Measurements from ENCODE around the gene SOBP. TPM values are rescaled to one million over a fixed set of nuclear protein-coding genes. Genes with fewer than 3 reads are reported as not detected.

Gene SOBP
- polyA plus RNA-seq, 3 donors from 2014 or later: not detected

DNA sequence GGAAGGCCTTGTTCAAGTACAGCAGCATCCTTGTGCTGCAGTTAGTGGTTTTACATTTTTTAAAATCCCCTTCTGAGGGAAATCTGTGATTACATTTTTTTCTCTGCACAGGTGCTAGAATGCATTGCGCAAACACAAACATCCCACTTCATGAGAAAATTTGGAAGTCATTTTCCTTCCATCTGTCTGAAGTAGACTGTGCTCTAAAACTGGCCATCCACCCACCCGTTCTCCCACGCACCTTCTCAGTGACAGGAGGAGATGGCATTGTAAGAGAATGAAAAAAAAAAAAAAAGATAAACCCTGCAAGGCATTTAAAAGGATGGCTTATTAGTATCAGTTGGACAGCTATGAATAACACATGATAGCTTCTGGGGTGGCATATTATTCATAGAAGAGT is 65.0 kb downstream of the SOBP start:
- Mint-ChIP-seq H3K27ac (no peak overlapping the region), H3K36me3 (no peaks in the 10 kb centered on the region), H3K27me3 (ENCODE audit: low read depth in 3 of 3) (peaks cover 0 to 8% (median 4%) of the 10 kb centered on the region in 3 donors), H3K9me3 (no peaks in the 10 kb centered on the region), H3K4me1 (no peaks in the 10 kb centered on the region), H3K4me3 (no peak overlapping the region)
- DNase-seq: no peak

DNA sequence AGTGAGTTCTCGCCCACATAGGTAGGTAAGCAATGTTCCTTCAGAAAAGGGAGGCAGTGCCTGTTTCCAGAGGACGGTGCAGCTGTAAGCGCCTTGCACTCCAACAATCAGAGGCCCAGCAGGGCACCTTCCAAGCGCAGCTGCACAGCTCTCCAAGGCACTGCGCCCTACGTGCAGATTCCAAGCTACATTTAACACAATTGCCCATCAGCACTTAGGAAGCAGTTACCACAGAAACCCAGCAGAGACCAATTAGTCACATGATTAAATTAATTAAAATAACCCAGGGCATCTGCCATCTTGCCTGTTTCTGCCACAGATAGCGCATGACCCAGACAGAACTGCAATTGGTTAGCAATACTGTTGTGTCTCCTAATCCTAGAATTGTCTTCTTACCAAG is 65.5 kb downstream of the SOBP start:
- DNase-seq: no peak
- Mint-ChIP-seq H3K27me3 (ENCODE audit: low read depth in 3 of 3) (peaks cover 0 to 8% (median 3%) of the 10 kb centered on the region in 3 donors), H3K36me3 (no peaks in the 10 kb centered on the region), H3K9me3 (no peaks in the 10 kb centered on the region), H3K4me3 (no peak overlapping the region), H3K27ac (no peak overlapping the region), H3K4me1 (no peaks in the 10 kb centered on the region)

DNA sequence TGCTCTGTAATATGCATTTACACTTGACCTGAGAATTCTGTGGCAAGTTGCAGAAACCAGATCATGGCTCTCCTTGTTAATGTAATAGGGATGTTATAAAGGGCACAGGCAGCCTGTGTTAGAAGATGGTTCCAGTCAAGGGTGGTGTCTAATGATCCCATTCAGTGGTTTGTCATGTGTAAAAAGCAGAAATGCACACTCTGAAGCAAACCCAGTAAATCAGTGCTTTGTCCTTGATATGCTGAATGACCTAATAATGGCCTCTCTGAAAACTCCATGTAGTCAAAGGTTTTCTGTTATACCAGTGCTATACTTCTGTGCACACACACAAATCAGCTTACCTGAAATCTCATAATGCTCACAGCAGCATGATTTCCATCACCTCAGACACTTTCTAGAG is 66.2 kb downstream of the SOBP start:
- H3K27me3 Mint-ChIP-seq (ENCODE audit: low read depth in 3 of 3): peaks cover 0 to 3% (median 2%) of the 10 kb centered on the region in 3 donors
- no peaks in the 10 kb centered on the region for H3K36me3 Mint-ChIP-seq

DNA sequence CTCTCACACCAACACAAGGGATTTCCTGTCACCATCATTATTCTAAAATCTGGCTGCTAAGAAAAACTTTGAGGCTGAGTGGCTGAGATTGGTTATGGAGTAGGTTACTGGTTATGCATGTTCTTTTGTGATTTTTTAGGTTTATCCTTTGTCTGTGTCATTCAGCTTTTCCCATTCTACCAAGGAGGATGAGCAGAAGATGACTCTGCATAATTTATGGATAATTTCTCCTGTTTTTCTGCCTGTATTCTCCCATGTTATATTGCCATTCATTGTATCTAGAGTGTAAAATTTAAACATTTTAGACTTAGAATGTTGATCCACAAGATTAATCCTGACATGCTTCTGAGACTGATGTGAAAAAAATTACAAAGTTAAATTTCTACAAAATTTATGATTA is 67.8 kb downstream of the SOBP start:
- DNase-seq: no peak
- Mint-ChIP-seq H3K4me3 (no peak overlapping the region), H3K9me3 (no peaks in the 10 kb centered on the region), H3K27me3 (ENCODE audit: low read depth in 3 of 3) (peaks cover 0 to 5% (median 2%) of the 10 kb centered on the region in 3 donors), H3K27ac (no peak overlapping the region), H3K4me1 (no peaks in the 10 kb centered on the region), H3K36me3 (no peaks in the 10 kb centered on the region)

More for the DNA sequence above, 66.2 kb downstream of the SOBP start:
- no peaks in the 10 kb centered on the region for H3K9me3 Mint-ChIP-seq
- H3K27ac Mint-ChIP-seq: no peak overlapping the region
- no peak for DNase-seq
- H3K4me3 Mint-ChIP-seq: no peak overlapping the region
- H3K4me1 Mint-ChIP-seq: no peaks in the 10 kb centered on the region

DNA sequence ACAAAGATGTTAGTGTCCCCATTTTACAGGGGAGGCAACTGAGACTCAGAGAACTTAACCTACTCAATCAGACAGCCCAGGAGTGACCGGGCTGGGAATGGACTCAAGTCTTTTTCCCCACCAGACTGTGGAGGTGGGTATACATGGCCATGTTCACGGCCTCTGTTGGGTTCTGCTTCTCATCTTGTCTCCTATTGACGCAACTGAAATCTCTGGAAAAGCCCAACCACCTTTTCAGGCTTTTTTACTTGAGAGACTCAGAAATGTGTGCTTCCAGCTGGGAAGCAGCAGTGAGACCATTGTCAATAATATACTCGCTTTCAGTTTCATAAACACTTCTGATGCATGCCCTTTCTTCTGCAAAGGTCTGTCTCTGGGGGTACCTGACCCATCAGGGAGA is 70.7 kb downstream of the SOBP start:
- no peak overlapping the region for H3K27ac Mint-ChIP-seq
- H3K36me3 Mint-ChIP-seq: no peaks in the 10 kb centered on the region

DNA sequence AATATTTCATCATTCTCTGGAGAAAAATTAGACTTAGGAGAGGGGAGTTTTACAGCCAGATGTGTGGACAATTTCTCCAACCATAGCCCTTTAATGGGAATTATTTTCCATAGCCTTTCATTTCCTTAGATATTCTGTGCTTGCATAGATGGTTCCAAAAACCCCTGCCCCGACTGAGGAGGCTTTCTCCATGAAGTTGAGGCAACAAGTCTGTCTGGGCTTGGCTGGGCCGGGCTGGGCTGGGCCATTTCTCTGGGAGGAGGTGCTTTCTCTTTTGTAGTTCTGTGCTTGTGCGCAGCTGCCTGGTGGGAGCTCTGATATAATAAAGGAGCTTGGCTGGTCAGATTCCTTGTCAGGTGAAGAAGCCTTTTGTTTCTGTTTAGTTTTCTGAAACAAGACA is 71.4 kb downstream of the SOBP start:
- DNase-seq: no peak
- Mint-ChIP-seq H3K36me3 (no peaks in the 10 kb centered on the region), H3K27me3 (ENCODE audit: low read depth in 3 of 3) (peaks cover 1 to 13% (median 7%) of the 10 kb centered on the region in 3 donors), H3K27ac (no peak overlapping the region), H3K9me3 (no peaks in the 10 kb centered on the region), H3K4me3 (no peak overlapping the region), H3K4me1 (no peaks in the 10 kb centered on the region)

More for the DNA sequence above, 70.7 kb downstream of the SOBP start:
- H3K9me3 Mint-ChIP-seq: no peaks in the 10 kb centered on the region
- H3K4me1 Mint-ChIP-seq: no peaks in the 10 kb centered on the region
- DNase-seq: no peak
- H3K4me3 Mint-ChIP-seq: no peak overlapping the region
- peaks cover 1 to 10% (median 5%) of the 10 kb centered on the region in 3 donors for H3K27me3 Mint-ChIP-seq (ENCODE audit: low read depth in 3 of 3)

DNA sequence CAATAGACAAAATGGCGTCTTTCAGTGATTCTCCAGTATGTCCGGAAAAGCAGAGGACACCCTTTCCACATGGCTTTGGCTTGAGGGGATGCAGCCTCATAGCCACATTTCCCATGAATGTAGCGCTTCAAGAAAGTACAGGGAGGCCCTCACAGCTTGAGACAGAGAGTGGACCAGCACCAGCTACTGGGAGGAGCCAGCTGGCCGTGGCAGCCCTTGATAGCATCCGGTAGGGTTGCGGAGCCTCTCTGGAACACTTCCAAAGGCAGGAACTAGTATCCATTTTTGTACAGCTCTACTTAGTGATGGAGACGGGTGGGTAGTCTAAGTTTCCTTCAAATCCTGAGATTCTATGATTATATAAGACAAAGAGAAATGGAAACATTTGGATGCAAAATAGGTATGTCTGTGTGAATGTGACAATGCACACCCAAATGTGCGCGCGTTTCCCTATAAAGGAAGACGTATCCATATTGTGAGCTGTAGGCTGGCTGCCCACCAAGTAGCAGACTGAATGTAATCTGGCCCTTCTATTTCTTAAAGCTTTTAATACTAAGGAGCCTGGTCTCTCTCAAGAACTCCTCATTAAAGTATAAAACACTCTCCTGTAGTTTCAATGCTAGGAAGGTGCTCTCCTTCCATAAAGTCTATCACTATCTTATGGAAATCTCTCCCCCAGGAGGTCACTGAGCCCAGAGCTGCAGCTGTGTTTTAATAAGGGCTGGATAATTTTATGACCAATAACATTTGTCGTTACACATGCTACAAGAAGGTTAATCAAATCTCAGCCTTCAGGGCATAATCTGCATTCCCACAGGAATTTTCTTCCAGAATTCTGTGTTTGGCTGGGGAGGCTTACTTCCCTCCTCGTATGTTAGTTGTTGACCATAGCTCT is 74.0 kb downstream of the SOBP start:
- no peaks in the 10 kb centered on the region for H3K4me1 Mint-ChIP-seq
- no peak for DNase-seq
- no peaks in the 10 kb centered on the region for H3K36me3 Mint-ChIP-seq
- H3K27ac Mint-ChIP-seq: no peak overlapping the region
- H3K4me3 Mint-ChIP-seq: no peak overlapping the region
- H3K9me3 Mint-ChIP-seq: no peaks in the 10 kb centered on the region
- H3K27me3 Mint-ChIP-seq (ENCODE audit: low read depth in 3 of 3): peaks cover 1 to 20% (median 9%) of the 10 kb centered on the region in 3 donors

DNA sequence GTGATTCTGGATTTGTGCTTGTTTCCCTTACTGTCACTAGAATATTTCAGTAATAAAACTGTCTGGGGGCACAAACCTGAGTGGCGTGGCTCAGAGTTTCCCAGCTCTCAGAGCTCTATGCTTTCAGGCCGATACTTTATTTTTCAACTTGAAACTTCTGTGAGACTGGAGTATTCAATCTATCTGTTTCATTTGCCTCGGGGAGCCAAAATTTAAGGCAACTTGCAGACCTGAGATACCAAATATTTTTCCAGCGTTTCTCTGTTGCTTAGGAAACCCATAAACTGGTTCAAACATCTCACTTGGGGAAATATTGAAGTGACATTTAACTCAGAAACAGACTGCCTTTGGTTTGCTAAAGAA is 74.7 kb downstream of the SOBP start:
- Mint-ChIP-seq H3K4me1 (no peaks in the 10 kb centered on the region), H3K27ac (no peak overlapping the region), H3K9me3 (no peaks in the 10 kb centered on the region), H3K36me3 (no peaks in the 10 kb centered on the region), H3K4me3 (no peak overlapping the region), H3K27me3 (ENCODE audit: low read depth in 3 of 3) (peaks cover 1 to 20% (median 9%) of the 10 kb centered on the region in 3 donors)
- DNase-seq: no peak

DNA sequence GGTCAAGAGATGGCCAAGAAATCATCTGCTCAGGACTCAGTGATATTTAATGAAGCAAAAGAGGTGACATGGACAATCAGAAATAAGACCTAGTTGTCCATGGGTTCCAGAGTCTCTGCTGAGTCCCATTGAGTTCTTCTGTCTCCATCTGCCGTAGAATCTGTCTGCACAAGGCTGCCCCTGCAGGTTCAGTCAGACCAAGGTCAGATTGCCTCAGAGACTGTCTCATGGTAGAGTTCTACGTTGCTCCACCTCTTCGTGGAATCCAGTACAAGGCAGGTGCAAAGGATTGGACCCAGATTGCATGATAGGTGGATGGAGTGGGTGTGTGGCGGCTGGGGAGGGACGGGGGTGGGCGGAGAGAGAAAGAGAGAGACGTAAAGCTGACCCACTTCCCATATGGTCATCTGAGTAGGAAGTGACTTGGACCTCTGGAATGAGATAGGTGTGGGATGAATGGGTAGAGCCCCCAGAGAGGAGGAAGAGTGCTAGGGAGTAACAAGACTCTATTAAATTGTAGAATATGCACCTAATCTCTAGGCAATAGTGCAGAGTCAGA is 75.3 kb downstream of the SOBP start:
- H3K4me1 Mint-ChIP-seq: no peaks in the 10 kb centered on the region
- H3K27me3 Mint-ChIP-seq (ENCODE audit: low read depth in 3 of 3): peaks cover 1 to 20% (median 9%) of the 10 kb centered on the region in 3 donors
- no peak overlapping the region for H3K4me3 Mint-ChIP-seq
- no peak for DNase-seq
- no peak overlapping the region for H3K27ac Mint-ChIP-seq
- H3K36me3 Mint-ChIP-seq: no peaks in the 10 kb centered on the region
- H3K9me3 Mint-ChIP-seq: no peaks in the 10 kb centered on the region

DNA sequence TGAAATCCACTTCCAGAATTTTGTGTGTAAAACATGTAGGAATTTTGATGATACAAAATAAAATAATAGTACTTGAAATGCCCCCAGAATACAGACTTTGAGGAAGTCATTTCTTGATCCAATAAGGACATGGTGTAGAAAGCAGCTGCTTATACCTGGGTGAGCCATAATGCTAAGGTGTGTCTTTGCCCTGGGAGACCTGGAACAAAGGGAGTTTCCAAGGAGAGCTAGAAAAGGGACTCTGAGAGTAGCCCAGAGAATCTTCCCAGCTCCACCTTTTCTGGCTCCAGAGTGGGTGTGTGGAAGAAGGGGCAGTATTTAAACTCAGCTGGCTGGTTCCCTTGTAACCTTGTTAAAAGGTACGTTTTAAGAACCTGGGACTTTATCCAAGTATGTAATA is 77.7 kb downstream of the SOBP start:
- Mint-ChIP-seq H3K36me3 (no peaks in the 10 kb centered on the region), H3K27ac (no peak overlapping the region), H3K9me3 (no peaks in the 10 kb centered on the region), H3K27me3 (ENCODE audit: low read depth in 3 of 3) (peaks cover 2 to 24% (median 10%) of the 10 kb centered on the region in 3 donors), H3K4me3 (no peak overlapping the region), H3K4me1 (no peaks in the 10 kb centered on the region)
- no peak for DNase-seq

DNA sequence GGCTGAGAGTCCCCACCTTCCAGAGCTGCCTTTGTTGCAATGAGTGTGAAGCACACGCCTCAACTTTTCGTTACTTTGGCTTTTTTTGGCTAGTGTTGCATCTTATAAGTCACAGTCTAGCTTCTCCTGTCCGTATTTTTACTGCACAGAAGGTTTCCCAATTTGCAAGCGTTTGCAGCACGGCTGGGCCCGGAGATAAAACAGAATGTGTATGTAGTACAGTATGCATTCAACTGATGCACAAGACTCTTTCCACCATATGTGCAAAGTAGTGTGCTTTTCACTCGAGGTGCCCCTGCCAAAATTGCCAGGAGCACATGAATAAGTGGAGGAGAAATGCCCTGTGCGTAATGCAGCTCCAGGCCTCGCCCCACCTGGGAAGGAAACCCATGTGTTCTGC is 79.6 kb downstream of the SOBP start:
- no peaks in the 10 kb centered on the region for H3K36me3 Mint-ChIP-seq
- no peak for DNase-seq
- H3K4me3 Mint-ChIP-seq: no peak overlapping the region
- no peak overlapping the region for H3K27ac Mint-ChIP-seq
- no peaks in the 10 kb centered on the region for H3K9me3 Mint-ChIP-seq
- H3K4me1 Mint-ChIP-seq: no peaks in the 10 kb centered on the region
- H3K27me3 Mint-ChIP-seq (ENCODE audit: low read depth in 3 of 3): peaks cover 2 to 21% (median 9%) of the 10 kb centered on the region in 3 donors

DNA sequence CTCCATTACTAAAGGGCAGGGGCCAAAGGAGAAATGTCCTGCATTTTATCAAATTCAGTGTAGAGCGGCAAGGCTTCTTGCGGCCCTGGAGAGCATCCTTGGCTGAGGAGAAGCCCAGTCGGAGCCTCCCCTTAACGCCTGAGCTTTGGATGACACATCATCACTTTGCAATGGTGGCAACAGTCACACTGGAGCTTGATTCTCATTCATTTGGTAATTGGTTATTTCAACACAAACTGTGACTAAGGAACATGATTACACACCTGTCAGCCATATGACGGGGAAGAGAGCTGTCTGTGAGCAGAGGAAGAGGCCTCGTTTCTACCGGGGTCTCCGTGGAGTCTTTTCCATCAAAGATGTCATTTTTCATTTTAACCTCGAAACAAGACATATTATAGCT is 81.4 kb downstream of the SOBP start:
- H3K27ac Mint-ChIP-seq: no peak overlapping the region
- H3K4me3 Mint-ChIP-seq: no peak overlapping the region
- H3K36me3 Mint-ChIP-seq: no peaks in the 10 kb centered on the region
- no peaks in the 10 kb centered on the region for H3K9me3 Mint-ChIP-seq
- H3K27me3 Mint-ChIP-seq (ENCODE audit: low read depth in 3 of 3): peaks cover 1 to 19% (median 3%) of the 10 kb centered on the region in 3 donors
- DNase-seq: no peak
- H3K4me1 Mint-ChIP-seq: no peaks in the 10 kb centered on the region

DNA sequence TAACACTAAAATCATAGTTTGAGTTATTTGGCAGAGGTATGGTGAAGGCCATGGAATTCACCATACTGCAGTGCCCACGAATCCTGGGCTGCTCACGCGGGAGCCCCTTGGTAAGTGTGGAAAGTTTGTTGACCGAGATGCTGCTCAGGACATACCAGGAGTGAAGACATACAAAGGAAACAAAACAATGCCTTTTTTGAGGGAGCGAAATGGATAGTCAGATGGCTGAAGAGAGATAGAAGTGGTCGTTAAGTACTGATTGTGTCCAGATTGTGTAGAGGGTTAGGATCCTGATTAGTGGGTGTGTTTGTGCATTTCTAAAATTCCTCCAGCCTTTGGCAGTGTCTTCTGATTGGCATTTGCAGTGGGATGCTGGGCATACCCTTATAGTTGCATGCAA is 83.0 kb downstream of the SOBP start:
- Mint-ChIP-seq H3K27me3 (ENCODE audit: low read depth in 3 of 3) (peaks cover 1 to 12% (median 3%) of the 10 kb centered on the region in 3 donors), H3K27ac (no peak overlapping the region), H3K4me1 (no peaks in the 10 kb centered on the region)

DNA sequence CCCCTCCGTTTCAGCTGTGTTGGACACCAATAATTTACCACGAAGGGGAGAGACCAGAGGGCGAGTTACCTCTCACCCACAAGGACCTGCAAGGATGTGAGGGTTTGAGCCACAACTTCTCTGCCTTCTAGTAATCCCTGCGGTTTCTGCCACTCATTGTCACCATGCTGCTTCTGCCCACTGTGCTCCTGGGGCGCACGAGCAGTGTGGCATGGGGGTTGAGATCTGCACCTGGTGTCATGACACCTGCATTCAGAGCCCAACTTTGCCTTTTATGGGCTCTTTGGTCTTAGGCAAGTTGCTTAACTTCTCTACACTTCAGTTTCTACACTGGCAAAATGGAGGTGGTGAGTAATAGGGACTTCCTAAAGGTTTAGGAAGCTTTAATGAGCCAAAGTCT is 84.9 kb downstream of the SOBP start:
- no peaks in the 10 kb centered on the region for H3K36me3 Mint-ChIP-seq

More for the DNA sequence above, 83.0 kb downstream of the SOBP start:
- Mint-ChIP-seq H3K36me3 (no peaks in the 10 kb centered on the region), H3K4me3 (no peak overlapping the region), H3K9me3 (no peaks in the 10 kb centered on the region)
- no peak for DNase-seq

More for the DNA sequence above, 84.9 kb downstream of the SOBP start:
- H3K4me1 Mint-ChIP-seq: no peaks in the 10 kb centered on the region
- DNase-seq: no peak
- no peaks in the 10 kb centered on the region for H3K9me3 Mint-ChIP-seq
- no peak overlapping the region for H3K4me3 Mint-ChIP-seq
- no peak overlapping the region for H3K27ac Mint-ChIP-seq
- peaks cover 1 to 12% (median 3%) of the 10 kb centered on the region in 3 donors for H3K27me3 Mint-ChIP-seq (ENCODE audit: low read depth in 3 of 3)

All from immature natural killer cell (primary cell).